ENCODE measurements around the gene MRC2. TPM values are rescaled to one million over a fixed set of nuclear protein-coding genes. Genes with fewer than 3 reads are reported as not detected.

Gene MRC2
- total RNA-seq, 2 donors from 2014 or later, result 43.8 to 46.7 TPM

DNA sequence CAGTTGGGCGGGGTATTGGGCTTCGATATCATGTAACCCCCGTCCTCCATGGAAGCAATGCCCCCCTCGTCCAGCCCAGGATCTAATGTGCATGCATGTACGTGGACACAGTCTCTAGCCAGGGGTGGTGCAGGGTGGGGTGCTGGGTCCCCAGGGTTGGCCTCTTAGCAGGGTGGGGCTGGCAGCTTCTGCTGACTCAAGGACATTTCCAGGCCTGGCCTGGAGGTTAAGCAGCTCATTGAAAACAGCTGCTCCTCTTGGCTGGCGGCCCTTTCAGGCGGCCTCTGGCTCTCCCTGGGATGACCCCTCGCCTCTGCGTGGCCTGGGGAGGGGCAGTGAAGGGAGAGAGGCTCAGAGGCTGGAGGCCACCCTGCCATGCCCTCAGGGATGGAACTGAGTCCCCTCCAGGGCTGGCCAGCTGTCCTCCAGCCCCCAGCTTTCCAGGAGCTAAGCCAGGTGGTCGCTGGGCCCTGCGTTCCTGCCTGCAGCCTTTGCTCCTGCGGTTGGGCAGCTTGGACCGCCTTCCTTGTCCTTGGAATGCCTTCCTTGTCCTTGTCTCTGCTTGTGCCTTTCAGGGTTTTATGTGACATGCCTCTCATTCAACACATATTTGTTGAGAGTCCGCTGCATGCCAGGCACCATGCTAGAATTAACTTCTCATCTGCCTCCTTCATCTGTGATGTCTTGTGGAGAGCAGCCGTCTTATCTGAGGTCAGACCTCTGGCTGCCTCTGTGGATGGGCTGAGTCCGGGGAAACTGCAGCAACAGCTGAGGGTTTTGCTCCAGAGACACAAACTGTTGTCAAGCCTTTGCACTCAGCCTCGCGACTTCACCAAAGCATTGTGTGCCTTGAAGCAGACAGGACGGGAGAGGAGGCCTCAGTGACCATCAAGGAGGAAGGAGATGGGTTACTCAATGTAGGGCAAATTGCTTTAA, 26.6 kb downstream of the MRC2 start:
- TF ChIP-seq CTCF (IDR thresholded peaks at IDR 0.05), result no peak
- H3K4me1 ChIP-seq, result peaks cover 0 to 33% of the 10 kb centered on the region in 2 donors
- no peak overlapping the region for H3K27ac ChIP-seq
- no peaks in the 10 kb centered on the region for H3K36me3 ChIP-seq
- no peak overlapping the region for H3K4me3 ChIP-seq
- peak; percentile 77 for DNase-seq (ENCODE audit: low spot score)
- H3K27me3 ChIP-seq, result no peaks in the 10 kb centered on the region
- H3K9me3 ChIP-seq, result no peaks in the 10 kb centered on the region

- H3K9me3 ChIP-seq, result peaks cover 0 to 6% of the 10 kb centered on the region in 2 donors
- no peak for DNase-seq (ENCODE audit: low spot score)
- H3K36me3 ChIP-seq, result no peaks in the 10 kb centered on the region
- no peaks in the 10 kb centered on the region for H3K27me3 ChIP-seq
- TF ChIP-seq CTCF (IDR thresholded peaks at IDR 0.05), result no peak
- H3K4me1 ChIP-seq, result peaks cover 0 to 29% of the 10 kb centered on the region in 2 donors
- no peak overlapping the region for H3K27ac ChIP-seq
- H3K4me3 ChIP-seq, result no peak overlapping the region
Measured at GRCh38 chr17:62655656-62656055, 28.2 kb downstream of the MRC2 start.

DNA sequence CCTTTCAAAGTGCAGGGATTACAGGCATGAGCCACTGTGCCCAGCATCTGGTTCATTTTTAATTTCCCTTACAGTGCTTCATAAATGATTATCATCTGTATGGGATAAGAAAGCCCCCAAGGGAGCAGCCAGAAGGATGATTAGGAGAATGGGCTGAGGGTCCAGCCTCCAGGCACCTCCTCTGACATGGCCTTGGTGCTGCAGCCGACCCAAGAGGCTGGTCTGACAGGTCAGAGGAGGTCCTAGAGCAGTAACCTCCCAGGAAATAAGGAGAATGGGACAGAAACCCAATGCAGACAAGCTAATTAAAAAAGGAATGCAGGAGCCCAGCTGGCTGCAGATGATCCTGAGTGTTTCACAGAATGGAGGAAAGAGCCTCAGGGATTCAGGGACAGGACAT, 29.0 kb downstream of the MRC2 start:
- H3K4me3 ChIP-seq, result no peak overlapping the region
- H3K27ac ChIP-seq, result no peak overlapping the region
- DNase-seq (ENCODE audit: low spot score), result no peak
- H3K27me3 ChIP-seq, result no peaks in the 10 kb centered on the region
- H3K4me1 ChIP-seq, result peaks cover 0 to 29% of the 10 kb centered on the region in 2 donors
- H3K36me3 ChIP-seq, result no peaks in the 10 kb centered on the region
- peaks cover 0 to 12% of the 10 kb centered on the region in 2 donors for H3K9me3 ChIP-seq
- no peak for TF ChIP-seq CTCF (IDR thresholded peaks at IDR 0.05)

DNA sequence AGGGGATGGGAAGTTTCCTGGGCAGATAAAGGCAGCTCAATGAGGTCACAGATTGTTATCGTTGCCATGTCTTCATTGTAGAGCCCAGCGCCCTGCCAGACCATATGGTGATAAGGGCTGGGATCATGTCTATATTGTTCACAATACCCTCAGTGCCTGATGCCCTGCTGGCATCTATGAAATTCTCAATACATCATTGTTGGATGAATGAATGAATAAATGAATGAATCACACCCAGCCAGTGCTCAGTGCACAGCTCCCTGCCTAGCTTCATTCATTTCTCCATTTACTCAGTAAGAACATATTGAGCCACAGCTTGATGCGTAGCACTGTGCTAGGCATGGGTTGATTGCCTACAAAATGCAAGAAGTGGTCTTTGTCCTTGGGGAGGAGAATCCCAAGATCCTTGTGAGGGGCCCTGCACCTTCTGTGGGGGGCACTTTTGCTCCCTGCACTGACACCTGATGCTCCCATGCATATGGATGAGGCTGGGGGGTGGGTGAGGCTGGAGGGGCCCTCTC, 29.7 kb downstream of the MRC2 start:
- Histone ChIP-seq H3K27ac (no peak overlapping the region), H3K4me1 (peaks cover 0 to 26% of the 10 kb centered on the region in 2 donors), H3K4me3 (no peak overlapping the region), H3K36me3 (no peaks in the 10 kb centered on the region), H3K9me3 (peaks cover 0 to 12% of the 10 kb centered on the region in 2 donors), H3K27me3 (no peaks in the 10 kb centered on the region)
- no peak for DNase-seq (ENCODE audit: low spot score)
- TF ChIP-seq CTCF (IDR thresholded peaks at IDR 0.05), result no peak

DNA sequence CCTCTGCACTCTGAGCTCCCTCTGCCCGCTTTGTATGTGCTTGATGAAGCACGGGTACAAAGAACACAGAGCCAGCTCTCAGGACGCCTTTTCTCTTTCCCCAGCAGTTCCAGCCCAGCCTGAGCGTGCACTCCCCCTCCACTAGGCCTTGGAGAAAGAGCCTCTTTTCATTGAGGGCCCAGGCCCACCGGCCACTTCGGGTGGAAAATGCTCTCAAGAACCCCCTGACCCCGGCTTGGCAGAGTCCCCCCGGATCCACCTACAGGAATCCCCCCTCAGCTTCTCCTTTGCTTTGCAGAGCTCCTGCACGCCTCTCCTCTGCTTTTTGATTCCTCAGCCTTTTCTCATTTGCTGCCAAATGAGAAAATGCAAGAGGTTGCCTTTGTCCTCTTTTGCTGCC, 30.2 kb downstream of the MRC2 start:
- H3K4me1 ChIP-seq, result peaks cover 0 to 21% of the 10 kb centered on the region in 2 donors
- H3K27ac ChIP-seq, result no peak overlapping the region
- H3K36me3 ChIP-seq, result no peaks in the 10 kb centered on the region
- TF ChIP-seq CTCF (IDR thresholded peaks at IDR 0.05), result no peak
- no peak overlapping the region for H3K4me3 ChIP-seq
- H3K9me3 ChIP-seq, result peaks cover 0 to 12% of the 10 kb centered on the region in 2 donors
- no peaks in the 10 kb centered on the region for H3K27me3 ChIP-seq
- DNase-seq (ENCODE audit: low spot score), result no peak
